SK-N-MC (cell line): ENCODE data around the gene TNIK.

Source experiments
- EZH2 ChIP-seq: fragments of 200-600 bp; sonication (generic); IDR thresholded peaks from one replicate; pipeline ENCODE4 v1.6.1; 2017; ENCODE audit warnings: antibody characterized with exemption
- FOXP2 ChIP-seq: optimal IDR thresholded peaks from 2 replicates; pipeline ENCODE3; 2011; ENCODE audit warnings: mild to moderate bottlenecking, moderate library complexity; ENCODE audit not compliant: insufficient read depth; ENCODE audit errors: extremely low read length, control extremely low read depth
- POLR2AphosphoS5 ChIP-seq: IDR thresholded peaks from 2 replicates; pipeline ENCODE4 v1.6.1; 2012; ENCODE audit warnings: mild to moderate bottlenecking, low read depth, low read length, borderline replicate concordance

DNA sequence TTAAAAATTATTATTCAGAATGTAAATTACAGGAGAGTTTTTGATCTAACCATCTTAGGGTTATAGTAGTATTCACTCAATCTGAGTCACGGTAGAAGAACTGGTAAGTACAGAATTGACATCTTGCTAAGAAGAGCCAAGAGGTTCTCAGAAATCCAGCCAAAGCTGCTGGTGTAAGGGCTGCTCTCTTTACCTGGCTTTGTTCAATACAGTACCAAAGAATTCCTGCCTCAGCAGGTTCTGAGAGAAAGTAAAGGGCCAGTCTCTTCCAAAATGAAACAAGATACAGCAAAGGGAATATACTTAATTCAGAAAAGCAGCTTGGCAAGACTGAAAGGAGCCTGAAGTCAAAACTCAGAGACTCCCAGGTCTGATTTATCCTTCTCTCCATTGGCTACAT is 193.1 kb downstream of the TNIK start:
- TF ChIP-seq EZH2 (no peak), POLR2AphosphoS5 (no peak), FOXP2 (no peak)
